Mesodermal cell (in vitro differentiated cells): ENCODE results near the gene PTPRN2.

Experiments used
- H3K27ac ChIP-seq: 2 replicates; pipeline ENCODE4 v1.7.0; 2013; ENCODE audit warnings: mild to moderate bottlenecking, low read depth, low read length, moderate library complexity; ENCODE audit not compliant: severe bottlenecking
- H3K36me3 ChIP-seq: 2 replicates; pipeline ENCODE4 v1.7.1; 2013; ENCODE audit warnings: mild to moderate bottlenecking, low read length, moderate library complexity; ENCODE audit not compliant: control insufficient read depth, insufficient read depth
- H3K4me1 ChIP-seq: one replicate; pipeline ENCODE4 v1.7.1; 2013; ENCODE audit warnings: mild to moderate bottlenecking, low read length; ENCODE audit not compliant: insufficient read depth, control insufficient read depth, poor library complexity, severe bottlenecking
- H3K4me3 ChIP-seq: 2 replicates; pipeline ENCODE4 v1.7.0; 2013; ENCODE audit warnings: low read length, control low read depth, mild to moderate bottlenecking; ENCODE audit not compliant: insufficient read depth, poor library complexity, severe bottlenecking; ENCODE audit errors: extremely low read depth
- H3K9me3 ChIP-seq: 2 replicates; pipeline ENCODE4 v1.7.1; 2013; ENCODE audit warnings: mild to moderate bottlenecking, low read length, moderate library complexity; ENCODE audit not compliant: control insufficient read depth
- WGBS, 2 experiments: methylation state at CpG; one replicate each; pipeline ENCODE4 v1.1.5; 2013; ENCODE audit warnings: missing lambda C conversion rate in 2 of 2; ENCODE audit not compliant: insufficient coverage in 2 of 2; 5-methylcytosine and 5-hydroxymethylcytosine counted together

Gene PTPRN2

DNA sequence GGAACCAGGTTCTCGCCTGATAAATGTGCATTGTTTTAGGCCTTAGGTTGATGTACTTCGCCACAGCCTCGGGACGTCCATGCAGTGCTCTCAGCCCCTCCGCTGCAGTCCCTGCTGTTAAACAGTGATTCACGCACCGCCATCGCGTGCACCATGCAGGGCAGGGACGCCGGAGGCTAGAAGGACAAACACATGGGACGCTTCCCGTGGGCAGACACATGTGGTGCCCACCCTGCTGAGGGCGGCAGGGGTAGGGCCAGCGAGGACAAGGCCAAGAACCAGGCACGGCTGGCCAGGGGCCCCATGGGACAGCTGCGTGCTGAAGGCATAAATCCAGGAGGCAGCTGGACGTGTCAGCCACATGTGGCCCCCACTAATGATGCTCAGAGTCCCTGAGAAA, 394.7 kb downstream of the PTPRN2 start:
- Histone ChIP-seq H3K9me3 (peaks cover 91% of the 10 kb centered on the region), H3K27ac (no peak overlapping the region), H3K36me3 (no peaks in the 10 kb centered on the region), H3K4me3 (no peak overlapping the region), H3K4me1 (no peaks in the 10 kb centered on the region)
- 82 to 86% methylated on average over 17 to 18 of the region's 18 CpGs for WGBS, 2 experiments

- WGBS, 2 experiments = 84 to 88% methylated on average over 26 to 28 of the region's 28 CpGs
- H3K27ac ChIP-seq = no peak overlapping the region
- peaks cover 90% of the 10 kb centered on the region for H3K9me3 ChIP-seq
- no peak overlapping the region for H3K4me3 ChIP-seq
- no peaks in the 10 kb centered on the region for H3K4me1 ChIP-seq
- no peaks in the 10 kb centered on the region for H3K36me3 ChIP-seq
Measured at GRCh38 chr7:158192184-158192835, 395.3 kb downstream of the PTPRN2 start.

DNA sequence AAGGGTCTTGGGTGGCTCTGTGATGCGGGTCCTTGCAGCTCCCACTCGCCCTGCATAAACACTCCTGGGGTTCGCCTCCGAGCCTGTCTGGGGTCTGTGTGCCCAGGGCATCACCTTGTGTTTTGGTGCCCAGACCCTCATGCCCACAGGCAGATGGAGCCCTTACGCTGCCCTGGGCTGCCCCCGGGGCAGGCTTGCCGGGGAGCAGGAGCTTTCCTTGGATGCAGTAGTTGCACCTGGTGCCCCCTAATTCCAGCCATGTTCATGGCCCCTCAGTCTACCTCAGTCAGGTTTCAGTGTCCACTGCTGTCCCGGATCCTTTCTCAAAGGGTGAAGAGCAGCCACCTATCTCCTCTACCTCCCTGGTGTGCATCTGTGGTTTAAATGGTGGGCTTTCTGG, 396.0 kb downstream of the PTPRN2 start:
- Histone ChIP-seq H3K4me1 (no peaks in the 10 kb centered on the region), H3K9me3 (peaks cover 90% of the 10 kb centered on the region), H3K27ac (no peak overlapping the region), H3K4me3 (no peak overlapping the region), H3K36me3 (no peaks in the 10 kb centered on the region)
- WGBS, 2 experiments = 74 to 89% methylated on average over 5 to 7 of the region's 8 CpGs

- H3K4me3 ChIP-seq = no peak overlapping the region
- no peak overlapping the region for H3K27ac ChIP-seq
- no peaks in the 10 kb centered on the region for H3K36me3 ChIP-seq
- 60 to 62% methylated on average over 10 to 11 of the region's 11 CpGs for WGBS, 2 experiments
- no peaks in the 10 kb centered on the region for H3K4me1 ChIP-seq
- H3K9me3 ChIP-seq = peaks cover 87% of the 10 kb centered on the region
Measured at GRCh38 chr7:158190756-158191155, 396.9 kb downstream of the PTPRN2 start.

DNA sequence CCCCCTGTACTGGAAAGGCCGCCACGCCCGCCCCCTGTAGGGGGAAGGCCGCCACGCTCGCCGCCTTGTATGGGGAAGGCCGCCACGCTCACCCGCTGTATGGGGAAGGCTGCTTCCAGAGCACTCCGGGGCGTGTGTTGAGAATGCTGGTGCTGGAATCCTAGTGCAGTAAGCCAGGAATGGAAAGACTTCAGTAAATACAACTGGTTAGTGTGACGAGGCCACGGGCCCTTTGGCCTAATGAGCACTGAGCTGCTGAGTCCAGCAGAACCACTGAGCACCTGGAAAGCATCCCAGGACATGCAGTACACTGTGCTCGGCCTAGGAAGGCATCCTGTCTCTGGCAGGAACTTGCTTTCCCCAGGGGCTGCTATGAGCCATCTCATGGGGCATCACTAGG, 398.9 kb downstream of the PTPRN2 start:
- peaks cover 75% of the 10 kb centered on the region for H3K9me3 ChIP-seq

GRCh38 chr7:158187694-158187994, 400.0 kb downstream of the PTPRN2 start:
- Histone ChIP-seq H3K4me3 (no peak overlapping the region), H3K9me3 (peaks cover 72% of the 10 kb centered on the region), H3K36me3 (no peaks in the 10 kb centered on the region), H3K27ac (no peak overlapping the region), H3K4me1 (no peaks in the 10 kb centered on the region)
- 87 to 94% methylated on average over 5 of the region's 7 CpGs for WGBS, 2 experiments

More for the DNA sequence above, 398.9 kb downstream of the PTPRN2 start:
- Histone ChIP-seq H3K4me1 (no peaks in the 10 kb centered on the region), H3K27ac (no peak overlapping the region), H3K36me3 (no peaks in the 10 kb centered on the region), H3K4me3 (no peak overlapping the region)
- WGBS, 2 experiments = 76 to 90% methylated on average over 8 to 15 of the region's 15 CpGs

DNA sequence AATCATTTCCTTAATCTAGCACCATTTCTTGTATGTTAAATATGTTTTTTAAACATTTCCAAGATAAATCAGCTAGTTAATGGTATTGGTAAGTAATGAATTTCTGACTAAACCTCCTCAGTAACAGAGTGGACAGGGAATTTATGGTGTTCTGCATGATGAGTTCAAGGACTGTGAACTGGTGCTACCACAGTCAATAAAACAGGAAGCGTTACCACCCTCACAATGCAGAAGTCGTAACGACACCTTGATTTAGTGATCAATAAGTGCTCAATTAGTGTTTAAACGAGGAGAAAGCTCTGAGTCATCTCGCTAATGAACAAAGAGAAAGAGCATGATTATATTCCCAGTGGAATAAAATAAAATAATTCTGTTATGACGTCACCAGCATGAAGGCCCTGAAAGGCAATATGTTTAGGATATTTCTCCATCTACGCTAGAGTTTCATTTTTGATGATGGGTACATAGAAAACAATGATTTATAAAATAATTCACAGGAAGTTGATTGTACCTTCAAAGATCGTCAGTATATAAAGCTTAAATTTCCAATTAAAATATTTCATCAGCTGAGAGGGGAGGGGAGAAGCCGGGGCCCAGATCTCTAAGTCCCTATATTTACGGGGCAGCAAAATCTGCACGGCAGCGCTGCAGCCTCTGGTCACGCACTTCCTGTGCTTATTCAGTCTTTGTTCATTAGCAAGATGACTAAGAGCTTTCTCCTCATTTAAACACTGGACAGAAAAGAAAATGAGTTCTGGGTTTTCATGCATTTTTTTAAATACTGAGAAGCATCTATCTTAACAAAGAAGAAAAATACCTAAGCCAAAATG, 400.5 kb downstream of the PTPRN2 start:
- 69 to 93% methylated on average over 3 to 7 of the region's 13 CpGs for WGBS, 2 experiments
- Histone ChIP-seq H3K36me3 (no peaks in the 10 kb centered on the region), H3K4me3 (no peak overlapping the region), H3K27ac (no peak overlapping the region), H3K4me1 (no peaks in the 10 kb centered on the region), H3K9me3 (peaks cover 67% of the 10 kb centered on the region)

- 86 to 93% methylated on average over 3 to 7 of the region's 12 CpGs for WGBS, 2 experiments
- H3K9me3 ChIP-seq = peaks cover 61% of the 10 kb centered on the region
- H3K36me3 ChIP-seq = no peaks in the 10 kb centered on the region
- H3K4me3 ChIP-seq = no peak overlapping the region
- H3K4me1 ChIP-seq = no peaks in the 10 kb centered on the region
- H3K27ac ChIP-seq = no peak overlapping the region
Measured at GRCh38 chr7:158186406-158186805, 401.2 kb downstream of the PTPRN2 start.

DNA sequence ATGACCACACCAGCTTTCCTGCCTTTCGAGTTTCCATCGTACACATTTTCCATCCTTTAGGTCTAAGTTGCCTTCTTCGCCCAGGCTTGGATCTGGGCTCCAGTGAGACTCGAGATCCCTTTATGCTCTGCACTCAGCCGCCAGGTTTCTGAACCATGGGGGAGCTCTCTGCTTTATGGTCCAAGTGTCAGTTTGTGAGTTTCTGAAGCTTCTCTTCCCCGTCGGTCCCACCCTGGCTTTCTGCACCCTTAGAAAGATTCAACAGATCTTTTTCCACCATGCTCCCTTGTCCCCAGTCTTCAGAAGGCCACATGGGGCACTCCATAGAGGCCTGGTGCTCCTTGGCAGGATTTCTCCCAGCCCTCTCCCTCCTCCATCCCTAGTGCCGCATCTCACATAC, 402.0 kb downstream of the PTPRN2 start:
- Histone ChIP-seq H3K4me3 (no peak overlapping the region), H3K27ac (no peak overlapping the region), H3K4me1 (no peaks in the 10 kb centered on the region), H3K9me3 (peaks cover 53% of the 10 kb centered on the region), H3K36me3 (no peaks in the 10 kb centered on the region)
- WGBS, 2 experiments = 81 to 85% methylated on average over 8 of the region's 8 CpGs

GRCh38 chr7:158183431-158183830, 404.2 kb downstream of the PTPRN2 start:
- Histone ChIP-seq H3K36me3 (no peaks in the 10 kb centered on the region), H3K4me1 (no peaks in the 10 kb centered on the region), H3K4me3 (no peak overlapping the region), H3K9me3 (peaks cover 42% of the 10 kb centered on the region), H3K27ac (no peak overlapping the region)
- WGBS, 2 experiments = 58 to 67% methylated on average over 2 of the region's 3 CpGs

DNA sequence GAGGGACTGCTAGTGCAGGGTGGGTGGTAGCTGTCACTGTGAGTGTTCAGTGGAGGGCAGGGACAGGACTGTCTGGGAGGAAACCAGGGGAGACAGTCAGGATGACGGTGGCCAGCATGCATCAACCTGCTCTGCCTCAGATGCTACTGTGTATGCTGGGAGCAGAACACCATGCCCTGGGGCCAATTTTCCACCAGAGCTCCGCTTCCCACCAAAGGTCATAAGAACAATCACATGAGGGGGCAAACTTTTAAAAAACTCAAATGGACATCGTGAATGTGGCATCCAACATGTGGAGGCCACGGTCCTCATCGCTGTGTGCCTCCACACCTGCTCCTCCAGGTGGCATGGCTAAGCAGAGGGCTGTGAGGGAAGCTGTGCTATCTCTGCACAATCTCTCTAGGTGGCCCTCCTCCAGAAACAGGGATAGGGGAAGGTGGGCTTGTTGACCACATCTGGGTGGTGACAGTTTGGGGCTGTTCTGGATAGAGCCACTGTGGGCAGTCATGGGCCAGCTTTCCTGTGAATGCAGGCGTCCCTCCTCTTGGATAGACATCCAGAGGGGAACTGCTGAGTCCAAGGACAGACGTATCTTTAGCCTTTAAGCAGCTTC, 411.0 kb downstream of the PTPRN2 start:
- Histone ChIP-seq H3K27ac (no peak overlapping the region), H3K4me1 (no peaks in the 10 kb centered on the region), H3K36me3 (no peaks in the 10 kb centered on the region), H3K9me3 (peaks cover 69% of the 10 kb centered on the region), H3K4me3 (no peak overlapping the region)
- WGBS, 2 experiments = 54 to 61% methylated on average over 6 to 7 of the region's 7 CpGs
